Fibroblast of lung (primary cell): ENCODE measurements around the gene ALDH4A1. TPM values are rescaled to one million over a fixed set of nuclear protein-coding genes. Genes with fewer than 3 reads are reported as not detected.

Experiments
- DNase-seq, 2 donors: peaks; one replicate each; pipeline versions ENCODE4 v3.0.0 to v3.0.0-alpha.2; 2010; ENCODE audit warnings: low read depth in 2 of 2
- H2AFZ ChIP-seq: 2 replicates; pipeline ENCODE4 v1.5.1; 2012; ENCODE audit warnings: low read length, control low read depth, inconsistent platforms
- H3K27ac ChIP-seq: 2 replicates; pipeline ENCODE4 v1.5.1; 2011; ENCODE audit warnings: low read length, control low read depth; ENCODE audit not compliant: insufficient read depth
- H3K27me3 ChIP-seq: 2 replicates; pipeline ENCODE4 v1.5.1; 2011; ENCODE audit warnings: mild to moderate bottlenecking, low read length; ENCODE audit not compliant: control insufficient read depth, insufficient read depth
- H3K36me3 ChIP-seq: 2 replicates; pipeline ENCODE4 v1.5.1; 2011; ENCODE audit warnings: low read length; ENCODE audit not compliant: control insufficient read depth, insufficient read depth
- H3K4me1 ChIP-seq: 2 replicates; pipeline ENCODE4 v1.5.1; 2011; ENCODE audit warnings: low read length; ENCODE audit not compliant: control insufficient read depth, insufficient read depth; ENCODE audit errors: extremely low read depth
- H3K4me2 ChIP-seq: 2 replicates; pipeline ENCODE4 v1.5.1; 2011; ENCODE audit warnings: low read length, control low read depth; ENCODE audit not compliant: insufficient read depth; ENCODE audit errors: extremely low read depth
- H3K4me3 ChIP-seq, 4 experiments: fragments of 200-600 bp in 1 of 4; sonication (generic) in 1 of 4; replicated peaks in 1 of 4; 2 replicates each; pipeline ENCODE4 v1.5.1; 2011 to 2016; ENCODE audit warnings: low read length in 4 of 4, low read depth in 3 of 4, mild to moderate bottlenecking in 3 of 4, control low read depth in 2 of 4, inconsistent platforms in 1 of 4, mixed read lengths in 1 of 4; ENCODE audit not compliant: insufficient read depth in 1 of 4; ENCODE audit errors: control extremely low read depth in 1 of 4
- H3K79me2 ChIP-seq: 2 replicates; pipeline ENCODE4 v1.5.1; 2012; ENCODE audit warnings: mild to moderate bottlenecking, low read length, inconsistent platforms; ENCODE audit not compliant: control insufficient read depth, insufficient read depth
- H3K9ac ChIP-seq: 2 replicates; pipeline ENCODE4 v1.5.1; 2011; ENCODE audit warnings: mild to moderate bottlenecking, low read length, control low read depth; ENCODE audit not compliant: insufficient read depth
- H3K9me3 ChIP-seq: 2 replicates; pipeline ENCODE4 v1.5.1; 2012; ENCODE audit warnings: low read depth, low read length; ENCODE audit not compliant: control insufficient read depth, insufficient read depth
- H4K20me1 ChIP-seq: 2 replicates; pipeline ENCODE4 v1.5.1; 2011; ENCODE audit warnings: low read length; ENCODE audit not compliant: control insufficient read depth, insufficient read depth; ENCODE audit errors: extremely low read depth
- CTCF ChIP-seq, 2 donors: IDR thresholded peaks in 1 of 2; conservative IDR thresholded peaks in 1 of 2; 1 replicate in 1 of 2; 2 replicates in 1 of 2; pipeline ENCODE4 v1.5.1; 2011 to 2012; ENCODE audit warnings: low read length in 2 of 2, control low read depth in 1 of 2, inconsistent platforms in 1 of 2, low read depth in 1 of 2, mild to moderate bottlenecking in 1 of 2
- EZH2 ChIP-seq: IDR thresholded peaks from 2 replicates; pipeline ENCODE4 v1.5.1; 2012; ENCODE audit warnings: low read length, control low read depth, mild to moderate bottlenecking; ENCODE audit errors: missing control alignments
- polyA minus RNA-seq: library from RNA; depleted of rRNA, polyadenylated mRNA; stranded (reverse); fragments of >200 nt; gene quantifications from 2 replicates; pipeline ENCODE4 v1.2.3, GENCODE V29; 2011; ENCODE audit warnings: low replicate concordance
- polyA plus RNA-seq, 2 donors: library from polyadenylated mRNA; depleted of rRNA in 1 of 2; stranded (reverse) in 1 of 2; unstranded in 1 of 2; fragments of >200 nt; gene quantifications; 2 replicates each; pipeline ENCODE4 v1.2.1, GENCODE V29; 2011 to 2012; ENCODE audit warnings: missing spikeins in 1 of 2
- total RNA-seq: library from RNA; depleted of rRNA; stranded (reverse); fragments of >200 nt; gene quantifications from 2 replicates; pipeline ENCODE4 v1.2.1, GENCODE V29; 2014

Gene ALDH4A1, protein sequence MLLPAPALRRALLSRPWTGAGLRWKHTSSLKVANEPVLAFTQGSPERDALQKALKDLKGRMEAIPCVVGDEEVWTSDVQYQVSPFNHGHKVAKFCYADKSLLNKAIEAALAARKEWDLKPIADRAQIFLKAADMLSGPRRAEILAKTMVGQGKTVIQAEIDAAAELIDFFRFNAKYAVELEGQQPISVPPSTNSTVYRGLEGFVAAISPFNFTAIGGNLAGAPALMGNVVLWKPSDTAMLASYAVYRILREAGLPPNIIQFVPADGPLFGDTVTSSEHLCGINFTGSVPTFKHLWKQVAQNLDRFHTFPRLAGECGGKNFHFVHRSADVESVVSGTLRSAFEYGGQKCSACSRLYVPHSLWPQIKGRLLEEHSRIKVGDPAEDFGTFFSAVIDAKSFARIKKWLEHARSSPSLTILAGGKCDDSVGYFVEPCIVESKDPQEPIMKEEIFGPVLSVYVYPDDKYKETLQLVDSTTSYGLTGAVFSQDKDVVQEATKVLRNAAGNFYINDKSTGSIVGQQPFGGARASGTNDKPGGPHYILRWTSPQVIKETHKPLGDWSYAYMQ
- total RNA-seq (6.9 and 11.9 TPM in 2 replicates), polyA plus RNA-seq (6.9 and 8.3 TPM in 2 replicates), polyA minus RNA-seq (19.6 and 20.0 TPM in 2 replicates)
- polyA plus RNA-seq (2012), result 11.6 and 12.9 TPM in 2 replicates

- no peak for TF ChIP-seq EZH2
- TF ChIP-seq CTCF (conservative IDR thresholded peaks at IDR 0.05 in 1 of 2, IDR thresholded peaks at IDR 0.05 in 1 of 2; ENCODE audit: low read depth in 1 of 2, low read length in 2 of 2), result no peak
- Histone ChIP-seq H3K9me3 (no peaks in the 10 kb centered on the region), H3K4me1 (peaks cover 12% of the 10 kb centered on the region), H3K4me2 (peak within 1 kb of the TSS; percentile 93), H3K36me3 (no peaks in the 10 kb centered on the region), H3K27me3 (no peaks in the 10 kb centered on the region), H3K79me2 (no peaks in the 10 kb centered on the region), H2AFZ (peak within 1 kb of the TSS; percentile 74), H3K9ac (peak within 1 kb of the TSS; percentile 79), H3K27ac (peak within 1 kb of the TSS; percentile 88), H3K4me3 (peak within 1 kb of the TSS; percentile 78 to 84 (median 84)), H4K20me1 (no peaks in the 10 kb centered on the region)
- peak; percentile 98 for DNase-seq
These were observed at the start of gene ALDH4A1 for GRCh38 chr1:18902523-18903290. Gene ALDH4A1, minus strand, starts transcription at chr1:18902555. Its CDS starts 32 bp downstream, at chr1:18902523.

DNA sequence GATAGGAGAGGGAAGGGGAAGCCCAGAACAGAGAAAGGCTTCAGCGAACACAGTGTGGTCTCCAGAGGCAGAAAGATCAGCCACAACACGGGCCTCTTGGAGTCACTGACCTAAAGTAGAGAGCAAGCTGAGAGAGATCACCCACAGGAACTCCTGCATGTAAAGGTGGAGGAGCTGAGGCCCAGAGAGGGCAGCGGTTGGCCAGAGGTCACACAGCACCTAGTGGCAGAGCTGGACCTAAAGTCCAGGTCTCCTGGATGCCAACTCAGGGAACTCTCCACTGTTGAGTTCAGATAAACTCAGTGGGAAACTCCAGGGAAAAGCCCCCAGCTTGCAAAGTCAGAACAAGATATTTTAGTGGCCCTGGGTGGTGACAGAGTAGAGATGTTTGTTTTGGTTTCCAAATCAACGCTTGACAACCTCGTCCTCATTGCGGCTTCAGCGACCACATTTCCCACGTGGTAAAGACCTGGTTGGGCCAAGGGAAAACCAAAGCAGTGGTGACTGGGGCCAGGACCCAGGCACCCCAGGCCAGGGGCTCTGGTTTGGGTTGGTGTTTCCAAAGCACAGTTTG lies 49.5 kb upstream of the ALDH4A1 start:
- H3K79me2 ChIP-seq, result peaks cover 84% of the 10 kb centered on the region
- H3K9me3 ChIP-seq, result no peaks in the 10 kb centered on the region
- H2AFZ ChIP-seq, result no peak overlapping the region
- H3K4me3 ChIP-seq, result no peak overlapping the region
- no peak for DNase-seq
- peak overlapping the region; percentile 97 for H3K27ac ChIP-seq
- H3K36me3 ChIP-seq, result no peaks in the 10 kb centered on the region
- TF ChIP-seq EZH2 (no peak), CTCF (conservative IDR thresholded peaks at IDR 0.05 in 1 of 2, IDR thresholded peaks at IDR 0.05 in 1 of 2; ENCODE audit: low read depth in 1 of 2, low read length in 2 of 2) (no peak)
- no peak overlapping the region for H3K4me2 ChIP-seq
- peaks cover 42% of the 10 kb centered on the region for H3K4me1 ChIP-seq
- H4K20me1 ChIP-seq, result no peaks in the 10 kb centered on the region
- no peak overlapping the region for H3K9ac ChIP-seq
- H3K27me3 ChIP-seq, result no peaks in the 10 kb centered on the region
